Activated B cell treated with CpG ODN at 0.5 μM for 24 hours (primary cell): Measurements from ENCODE around the gene SLC17A3. TPM values are rescaled to one million over a fixed set of nuclear protein-coding genes. Genes with fewer than 3 reads are reported as not detected.

Source experiments
- ATAC-seq: fragments of 200-7000 bp; cut with Tn5 transposase; one replicate; pipeline ENCODE4 v1.10.0; 2021; ENCODE audit warnings: low read depth, mild to moderate bottlenecking, moderate library complexity
- CTCF ChIA-PET: fragments of 350-600 bp; sonication (Branson Sonifier 250); formaldehyde crosslinking; loops from one replicate; lab custom pipeline; 2021; ENCODE audit warnings: antibody characterized with exemption; lab: Charles Lee
- POLR2A ChIA-PET: fragments of 350-600 bp; sonication (Branson Sonifier 250); formaldehyde crosslinking; loops from one replicate; lab custom pipeline; 2021; ENCODE audit warnings: antibody characterized with exemption; lab: Charles Lee
- DNase-seq: peaks from one replicate; pipeline ENCODE4 v3.0.0; 2022
- H3K27ac Mint-ChIP-seq: one replicate; pipeline ENCODE4 v1.8.0; 2020; ENCODE audit warnings: mixed read lengths
- H3K27me3 Mint-ChIP-seq: one replicate; pipeline ENCODE4 v1.8.0; 2021; ENCODE audit warnings: mixed read lengths
- H3K36me3 Mint-ChIP-seq: one replicate; pipeline ENCODE4 v1.8.0; 2021; ENCODE audit warnings: low read depth, mixed read lengths
- H3K4me1 Mint-ChIP-seq: one replicate; pipeline ENCODE4 v1.8.0; 2021; ENCODE audit warnings: mixed read lengths
- H3K4me3 Mint-ChIP-seq: one replicate; pipeline ENCODE4 v1.8.0; 2020; ENCODE audit warnings: mild to moderate bottlenecking, mixed read lengths
- H3K9me3 Mint-ChIP-seq: one replicate; pipeline ENCODE4 v1.8.0; 2020; ENCODE audit warnings: mixed read lengths
- intact Hi-C: fragments of 100-400 bp; cut with micrococcal nuclease; formaldehyde crosslinking; loops from one replicate; pipeline ENCODE4 v1.15.1; 2024
- total RNA-seq: library from RNA; stranded (reverse); gene quantifications from 2 replicates; pipeline ENCODE4 v1.2.3, GENCODE V29; 2022
- TF ChIP-seq, protein P1 (sequence below): fragments of 200-600 bp; IDR thresholded peaks from one replicate; pipeline ENCODE4 v1.8.0; 2022; ENCODE audit warnings: antibody characterized with exemption, mild to moderate bottlenecking

Gene SLC17A3
- total RNA-seq, 1 donor from 2014 or later: not detected

DNA sequence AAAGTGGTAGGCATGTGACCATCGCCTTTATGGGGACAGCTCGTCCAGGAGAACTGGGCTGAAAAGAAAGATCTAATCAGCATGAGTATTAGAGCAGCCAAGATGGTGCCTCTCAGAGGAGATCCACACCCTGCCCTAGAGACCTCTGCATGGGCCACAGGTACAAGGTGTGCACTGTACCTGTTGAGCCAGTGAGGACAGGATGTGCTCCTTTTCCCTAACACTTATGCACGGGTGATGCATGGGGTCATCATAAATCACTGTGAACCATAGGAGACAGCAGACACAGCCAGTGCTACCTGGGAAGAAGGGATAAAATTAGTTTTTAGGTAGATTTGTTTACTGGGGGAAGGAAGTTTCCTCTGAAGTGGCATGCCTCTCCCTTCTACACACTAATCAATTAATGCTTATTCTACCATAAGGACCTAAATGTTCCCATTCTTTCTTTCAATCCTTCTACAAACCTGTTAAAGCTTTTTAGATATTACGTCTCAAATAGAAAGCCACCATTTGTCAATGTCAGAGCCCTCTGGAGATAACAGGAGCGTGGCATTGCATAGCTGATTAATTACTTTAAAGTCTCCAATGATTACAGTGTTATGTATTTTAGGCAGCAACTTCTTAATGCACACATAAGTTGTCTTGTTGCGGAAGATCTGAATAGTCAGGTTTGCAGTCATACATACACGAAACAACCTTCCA is 42.9 kb upstream of the SLC17A3 start:
- Mint-ChIP-seq H3K27me3 (peaks cover 5% of the 10 kb centered on the region), H3K36me3 (no peaks in the 10 kb centered on the region), H3K4me3 (no peak overlapping the region), H3K4me1 (no peaks in the 10 kb centered on the region), H3K27ac (no peak overlapping the region), H3K9me3 (no peaks in the 10 kb centered on the region)
- DNase-seq (no peak), ATAC-seq (no peak)
- TF ChIP-seq, protein P1, sequence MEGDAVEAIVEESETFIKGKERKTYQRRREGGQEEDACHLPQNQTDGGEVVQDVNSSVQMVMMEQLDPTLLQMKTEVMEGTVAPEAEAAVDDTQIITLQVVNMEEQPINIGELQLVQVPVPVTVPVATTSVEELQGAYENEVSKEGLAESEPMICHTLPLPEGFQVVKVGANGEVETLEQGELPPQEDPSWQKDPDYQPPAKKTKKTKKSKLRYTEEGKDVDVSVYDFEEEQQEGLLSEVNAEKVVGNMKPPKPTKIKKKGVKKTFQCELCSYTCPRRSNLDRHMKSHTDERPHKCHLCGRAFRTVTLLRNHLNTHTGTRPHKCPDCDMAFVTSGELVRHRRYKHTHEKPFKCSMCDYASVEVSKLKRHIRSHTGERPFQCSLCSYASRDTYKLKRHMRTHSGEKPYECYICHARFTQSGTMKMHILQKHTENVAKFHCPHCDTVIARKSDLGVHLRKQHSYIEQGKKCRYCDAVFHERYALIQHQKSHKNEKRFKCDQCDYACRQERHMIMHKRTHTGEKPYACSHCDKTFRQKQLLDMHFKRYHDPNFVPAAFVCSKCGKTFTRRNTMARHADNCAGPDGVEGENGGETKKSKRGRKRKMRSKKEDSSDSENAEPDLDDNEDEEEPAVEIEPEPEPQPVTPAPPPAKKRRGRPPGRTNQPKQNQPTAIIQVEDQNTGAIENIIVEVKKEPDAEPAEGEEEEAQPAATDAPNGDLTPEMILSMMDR: no peak
- ChIA-PET CTCF (no interaction called here), POLR2A (no interaction called here)
- intact Hi-C loops: no loop called here

GRCh38 chr6:25916330-25916729 is 42.3 kb upstream of the SLC17A3 start:
- TF ChIP-seq, protein P1: no peak
- no peak for ATAC-seq
- POLR2A ChIA-PET: no interaction called here

DNA sequence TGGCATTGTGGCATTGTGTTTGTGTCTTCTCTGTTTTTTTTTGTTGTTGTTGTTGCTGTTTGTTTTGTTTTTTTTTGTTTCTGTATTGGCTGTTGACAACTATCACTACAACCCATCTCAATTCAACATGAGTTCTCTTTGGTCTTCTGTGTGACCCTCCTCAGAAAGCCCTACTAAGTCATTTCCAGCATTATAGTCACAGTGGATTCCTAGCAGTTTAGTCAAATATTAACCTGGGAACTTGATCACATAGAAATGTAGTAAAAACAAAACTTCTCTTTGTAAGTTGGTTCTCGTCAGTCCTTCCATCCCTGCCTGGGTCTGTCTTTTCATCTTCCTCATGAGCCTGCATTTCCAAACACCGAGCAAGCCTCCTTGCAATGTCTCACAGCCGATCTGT is 39.7 kb upstream of the SLC17A3 start:
- H3K36me3 Mint-ChIP-seq: no peaks in the 10 kb centered on the region
- ATAC-seq: no peak
- TF ChIP-seq, protein P1: no peak
- H3K4me1 Mint-ChIP-seq: peaks cover 4% of the 10 kb centered on the region
- intact Hi-C loops: no loop called here
- POLR2A ChIA-PET: no interaction called here
- CTCF ChIA-PET: no interaction called here
- H3K9me3 Mint-ChIP-seq: no peaks in the 10 kb centered on the region
- H3K4me3 Mint-ChIP-seq: no peak overlapping the region
- no peak for DNase-seq
- H3K27ac Mint-ChIP-seq: no peak overlapping the region
- H3K27me3 Mint-ChIP-seq: peaks cover 5% of the 10 kb centered on the region

More at GRCh38 chr6:25916330-25916729, 42.3 kb upstream of the SLC17A3 start:
- peaks cover 5% of the 10 kb centered on the region for H3K27me3 Mint-ChIP-seq
- no peaks in the 10 kb centered on the region for H3K36me3 Mint-ChIP-seq
- H3K4me1 Mint-ChIP-seq: peaks cover 4% of the 10 kb centered on the region
- intact Hi-C loops: no loop called here
- H3K27ac Mint-ChIP-seq: no peak overlapping the region
- H3K9me3 Mint-ChIP-seq: no peaks in the 10 kb centered on the region
- no peak for DNase-seq
- CTCF ChIA-PET: no interaction called here
- H3K4me3 Mint-ChIP-seq: no peak overlapping the region

GRCh38 chr6:25911351-25911750 is 37.3 kb upstream of the SLC17A3 start:
- H3K4me3 Mint-ChIP-seq: no peak overlapping the region
- POLR2A ChIA-PET: no interaction called here
- H3K36me3 Mint-ChIP-seq: no peaks in the 10 kb centered on the region
- TF ChIP-seq, protein P1: no peak
- H3K4me1 Mint-ChIP-seq: peaks cover 4% of the 10 kb centered on the region
- no peak for DNase-seq
- peaks cover 12% of the 10 kb centered on the region for H3K27me3 Mint-ChIP-seq
- no peak for ATAC-seq
- intact Hi-C loops: no loop called here
- no peak overlapping the region for H3K27ac Mint-ChIP-seq
- CTCF ChIA-PET: no interaction called here
- no peaks in the 10 kb centered on the region for H3K9me3 Mint-ChIP-seq

DNA sequence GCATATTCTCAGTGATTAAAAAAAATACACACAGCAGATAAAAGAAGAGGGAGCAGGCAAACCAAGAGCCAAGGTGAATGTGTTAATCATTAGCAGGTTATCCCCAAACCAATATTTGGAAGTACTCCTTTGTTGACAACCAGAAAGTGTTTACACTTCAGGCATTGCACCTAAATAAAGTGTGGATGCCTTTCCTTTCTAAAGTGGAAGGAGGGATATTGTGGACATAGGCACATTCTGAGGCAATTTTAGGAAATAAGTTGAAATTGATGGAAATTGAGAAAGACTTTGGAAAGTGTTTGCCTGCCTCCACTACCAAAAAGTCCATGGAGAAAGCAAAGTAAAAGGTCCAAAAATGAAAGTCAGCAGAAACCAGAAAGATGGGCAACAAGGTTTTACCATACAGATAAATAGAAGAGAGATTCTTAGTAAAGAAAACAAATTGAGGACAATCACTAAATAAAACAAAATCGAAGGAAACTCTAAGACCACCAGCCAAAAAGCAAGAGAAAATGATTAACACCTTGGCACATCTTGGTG is 33.5 kb upstream of the SLC17A3 start:
- intact Hi-C loops: no loop called here
- TF ChIP-seq, protein P1: no peak
- H3K4me3 Mint-ChIP-seq: no peak overlapping the region
- peaks cover 20% of the 10 kb centered on the region for H3K27me3 Mint-ChIP-seq
- ATAC-seq: no peak
- ChIA-PET CTCF (no interaction called here), POLR2A (no interaction called here)
- no peaks in the 10 kb centered on the region for H3K36me3 Mint-ChIP-seq
- no peaks in the 10 kb centered on the region for H3K9me3 Mint-ChIP-seq
- peaks cover 9% of the 10 kb centered on the region for H3K4me1 Mint-ChIP-seq
- DNase-seq: no peak
- no peak overlapping the region for H3K27ac Mint-ChIP-seq
